EH (cell line): ENCODE data around the gene PVRIG.
"Not testable (repeated sequence)": the region's sequence is repeated elsewhere in the genome, so short reads cannot be mapped to it uniquely, and the experiment has no call there.

Experiments
- DNase-seq: peaks from one replicate; pipeline ENCODE4 v3.0.0-alpha.2; 2015; ENCODE audit warnings: low read depth

Gene PVRIG

DNA sequence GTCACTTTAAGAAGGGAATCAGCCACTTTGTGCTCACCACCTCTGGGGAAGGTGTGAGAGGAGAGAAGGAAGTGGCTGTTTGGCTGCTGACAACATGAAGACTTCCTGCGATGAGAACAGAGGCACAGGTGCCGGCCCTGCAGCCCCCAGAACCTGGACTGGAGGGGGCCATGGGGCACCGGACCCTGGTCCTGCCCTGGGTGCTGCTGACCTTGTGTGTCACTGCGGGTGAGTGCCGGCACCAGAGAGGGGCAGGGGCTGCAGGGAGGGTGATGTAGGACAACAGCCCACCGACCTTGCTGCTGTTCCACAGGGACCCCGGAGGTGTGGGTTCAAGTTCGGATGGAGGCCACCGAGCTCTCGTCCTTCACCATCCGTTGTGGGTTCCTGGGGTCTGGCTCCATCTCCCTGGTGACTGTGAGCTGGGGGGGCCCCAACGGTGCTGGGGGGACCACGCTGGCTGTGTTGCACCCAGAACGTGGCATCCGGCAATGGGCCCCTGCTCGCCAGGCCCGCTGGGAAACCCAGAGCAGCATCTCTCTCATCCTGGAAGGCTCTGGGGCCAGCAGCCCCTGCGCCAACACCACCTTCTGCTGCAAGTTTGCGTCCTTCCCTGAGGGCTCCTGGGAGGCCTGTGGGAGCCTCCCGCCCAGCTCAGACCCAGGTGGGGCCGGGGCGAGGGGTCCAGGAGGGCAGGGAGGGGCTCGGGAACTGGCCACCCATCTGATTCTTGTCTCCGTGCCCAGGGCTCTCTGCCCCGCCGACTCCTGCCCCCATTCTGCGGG lies at the start of gene PVRIG:
PVRIG (plus strand) TSS at position 149 of the 785 bp plus-strand sequence; CDS start at position 171, 22 bp downstream.
- not testable (repeated sequence) for DNase-seq

- DNase-seq, result no peak
These were observed 49.5 kb upstream of the PVRIG start for GRCh38 chr7:100170101-100170897.

- DNase-seq, result no peak
These were observed 48.6 kb upstream of the PVRIG start for GRCh38 chr7:100171087-100171681.

- DNase-seq, result no peak
These were observed 47.9 kb upstream of the PVRIG start for GRCh38 chr7:100171840-100172239.

- DNase-seq, result no peak
These were observed 45.8 kb upstream of the PVRIG start for GRCh38 chr7:100173806-100174495.

DNA sequence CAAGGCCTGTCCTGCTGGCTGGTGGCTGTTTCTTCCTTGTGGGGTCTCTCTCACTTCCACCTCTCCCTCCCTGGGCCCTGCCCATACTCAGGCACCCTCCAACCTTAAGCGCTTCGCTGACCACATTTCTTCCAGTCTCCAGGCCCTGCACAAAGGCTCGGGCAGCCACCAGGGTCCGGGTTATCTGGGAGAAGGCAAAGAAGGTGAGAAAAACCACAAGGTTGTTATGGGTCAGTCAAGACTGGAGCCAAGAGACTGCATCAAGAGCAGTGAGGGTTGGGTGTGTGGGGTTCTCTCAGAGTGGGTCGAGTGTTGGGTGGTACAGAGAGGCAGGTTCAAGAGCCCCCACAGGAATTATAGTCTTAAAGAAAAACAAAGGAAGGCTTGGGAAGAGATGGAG lies 45.2 kb upstream of the PVRIG start:
- DNase-seq, result no peak

GRCh38 chr7:100175296-100175935 lies 44.3 kb upstream of the PVRIG start:
- DNase-seq, result no peak

GRCh38 chr7:100176096-100177044 lies 43.4 kb upstream of the PVRIG start:
- no peak for DNase-seq

DNA sequence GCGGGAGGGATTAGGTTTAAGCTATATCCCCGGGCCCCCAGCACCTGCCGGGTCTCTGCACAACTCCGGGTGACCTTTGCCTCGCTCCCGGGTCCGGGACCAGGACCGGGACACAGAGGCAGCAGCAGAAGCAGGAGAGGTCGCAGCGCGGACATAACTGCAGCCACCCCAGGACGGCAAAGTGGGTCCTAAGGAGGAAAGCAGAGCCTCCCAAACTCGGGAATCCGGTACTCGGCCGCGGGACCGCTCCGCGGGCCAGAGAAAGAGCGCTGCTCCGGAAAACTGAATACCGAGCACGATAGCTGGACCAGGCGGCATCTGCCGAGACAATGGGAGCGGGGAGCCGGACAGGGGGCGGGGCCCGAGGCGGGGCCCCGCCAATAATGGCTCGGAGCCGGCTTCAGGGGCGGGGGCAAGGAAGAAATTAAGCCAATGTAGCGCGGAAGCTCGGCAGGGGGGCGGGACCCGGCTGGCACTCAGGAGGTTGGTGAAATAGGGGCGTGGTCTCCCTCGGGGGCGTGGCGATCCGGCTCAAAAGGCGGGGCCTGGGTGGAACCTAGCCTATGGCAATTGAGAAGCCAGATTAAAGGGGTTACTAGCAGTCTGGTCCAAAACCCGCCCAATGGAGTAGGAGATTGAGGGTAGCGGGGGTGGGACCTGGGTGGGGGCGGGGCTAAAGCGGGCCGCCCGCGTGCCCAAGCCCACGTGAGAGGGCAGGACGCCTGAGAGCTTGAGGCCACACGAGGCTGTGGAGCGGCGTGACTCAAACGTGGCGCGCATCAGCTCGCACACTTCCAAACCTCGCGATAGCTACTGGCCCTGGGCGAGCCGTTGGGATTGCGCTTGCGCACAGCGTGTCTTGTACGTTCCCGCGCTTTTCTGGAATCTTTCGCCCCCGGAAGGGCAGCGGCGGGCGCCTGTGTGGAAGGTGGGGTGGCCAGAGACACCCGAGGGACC lies 42.4 kb upstream of the PVRIG start, which contains the start of the genes GPC2 and STAG3:
GPC2 (minus strand) TSS at position 337 of the 957 bp plus-strand sequence; CDS start at position 155, 182 bp downstream.
STAG3 (plus strand) TSS at position 874 of the 957 bp plus-strand sequence. CDS start 2,639 bp downstream, outside the sequence.
- peak; percentile 97 for DNase-seq

- not testable (repeated sequence) for DNase-seq
These were observed 39.7 kb upstream of the PVRIG start for GRCh38 chr7:100180084-100180483.

DNA sequence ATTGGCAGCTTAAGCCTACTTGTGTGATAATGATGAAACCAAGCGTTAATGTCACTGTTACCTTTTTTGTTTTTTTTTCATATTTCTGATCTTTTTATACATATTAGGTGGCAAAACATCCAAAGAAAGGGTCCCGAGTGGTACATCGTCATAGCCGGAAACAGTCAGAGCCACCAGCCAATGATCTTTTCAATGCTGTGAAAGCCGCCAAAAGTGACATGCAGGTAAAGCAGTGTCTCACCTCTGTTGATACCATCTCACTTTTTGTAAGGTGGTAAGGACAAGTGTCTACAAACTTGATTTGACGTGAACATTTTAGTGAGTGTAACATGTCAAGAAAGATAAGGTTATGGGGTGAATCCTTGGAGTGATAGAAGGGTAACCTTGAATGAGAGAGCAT lies 37.1 kb upstream of the PVRIG start:
- DNase-seq, result not testable (repeated sequence)

- DNase-seq, result not testable (repeated sequence)
These were observed 36.7 kb upstream of the PVRIG start for GRCh38 chr7:100183090-100183489.

- no peak for DNase-seq
These were observed 34.0 kb upstream of the PVRIG start for GRCh38 chr7:100185726-100186125.

DNA sequence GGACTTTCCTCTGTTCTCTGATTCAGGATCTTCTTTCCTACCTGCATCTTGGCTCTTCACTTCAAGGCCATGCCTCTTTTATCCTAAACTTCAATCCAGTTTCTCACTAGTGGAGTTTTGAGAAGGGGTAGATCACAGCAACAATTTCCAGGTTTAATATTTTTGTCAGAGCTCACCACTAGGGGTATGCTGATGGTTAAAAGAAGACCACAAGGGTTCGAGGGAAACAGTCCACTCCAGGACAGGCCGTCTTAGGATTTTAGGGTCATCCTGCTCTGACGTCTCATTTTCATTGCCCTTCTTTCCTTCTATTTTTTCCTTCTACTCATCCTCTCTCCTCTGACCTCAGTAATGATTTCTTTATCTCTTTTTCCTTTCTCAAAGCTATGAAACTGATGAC lies 30.7 kb upstream of the PVRIG start:
- no peak for DNase-seq

DNA sequence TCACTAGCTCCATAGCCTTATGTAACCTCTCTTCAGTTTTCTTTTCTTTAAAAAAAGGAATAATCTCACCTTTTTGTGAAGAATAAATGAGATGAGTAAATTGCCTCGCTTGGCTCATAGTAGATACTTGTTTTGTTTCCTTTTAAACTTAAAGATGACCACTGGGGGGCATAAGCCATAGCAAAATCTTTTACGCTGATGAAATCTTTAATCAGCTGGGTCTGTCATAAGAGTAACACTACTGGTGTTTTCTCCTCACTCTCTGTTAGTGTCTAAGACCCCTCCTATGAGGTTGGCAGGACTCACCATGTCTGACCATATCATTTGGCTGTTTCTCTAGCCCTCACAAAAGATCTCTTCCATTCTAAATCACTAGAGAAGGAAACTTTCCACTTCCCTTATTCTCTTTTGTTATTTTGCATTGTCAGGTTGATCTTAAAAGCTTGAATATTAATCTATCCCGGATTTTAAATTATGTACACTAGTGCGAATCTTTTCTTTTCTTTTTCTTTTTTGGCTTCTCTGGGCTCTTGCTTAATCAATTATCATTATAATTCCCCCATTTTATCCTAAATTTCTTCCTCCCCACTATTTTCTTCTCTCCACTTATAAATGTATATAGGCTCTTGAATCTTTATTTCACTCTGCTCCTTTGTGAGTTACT lies 29.6 kb upstream of the PVRIG start:
- DNase-seq, result peak; percentile 66

GRCh38 chr7:100191775-100192174 lies 28.0 kb upstream of the PVRIG start:
- peak; percentile 77 for DNase-seq

- DNase-seq, result not testable (repeated sequence)
These were observed 27.4 kb upstream of the PVRIG start for GRCh38 chr7:100192281-100192862.

DNA sequence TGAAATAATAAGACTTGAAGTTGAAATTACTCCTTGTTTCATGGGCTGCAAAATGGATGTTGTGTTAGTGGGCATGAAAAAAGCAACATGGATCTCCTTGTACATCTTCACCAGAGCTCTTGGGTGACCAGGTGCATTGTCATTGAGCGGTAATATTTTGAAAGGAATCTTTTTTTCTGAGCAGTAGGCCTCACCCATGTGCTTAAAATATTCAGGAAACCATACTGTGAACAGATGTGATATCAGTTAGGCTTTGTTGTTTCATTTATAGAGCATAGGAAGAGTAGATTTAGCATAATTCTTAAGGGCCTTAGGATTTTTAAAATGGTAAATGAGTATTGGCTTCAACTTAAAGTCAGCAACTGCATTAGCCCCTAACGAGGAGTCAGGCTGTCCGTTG lies 26.8 kb upstream of the PVRIG start:
- no peak for DNase-seq
